GM19043 (cell line): Measurements from ENCODE around the gene ALPI.
"Not testable (repeated sequence)": the region's sequence is repeated elsewhere in the genome, so short reads cannot be mapped to it uniquely, and the experiment has no call there.

Source experiments
- ATAC-seq: cut with Tn5 transposase; IDR thresholded peaks from one replicate; pipeline ENCODE4 v1.9.1; 2021; ENCODE audit warnings: low read depth; ENCODE audit not compliant: unreplicated experiment

ALPI gene

GRCh38 chr2:232455426-232456255 lies at the start of gene ALPI:
Gene ALPI, plus strand, starts transcription at chr2:232456153. Its CDS starts 47 bp downstream, at chr2:232456200.
- no peak for ATAC-seq

- no peak for ATAC-seq
Observed at GRCh38 chr2:232406556-232407310, 49.2 kb upstream of the ALPI start, which contains the start of gene ALPG. Gene ALPG, plus strand, starts transcription at chr2:232406844. Its CDS starts 51 bp downstream, at chr2:232406895.

- not testable (repeated sequence) for ATAC-seq
Observed at GRCh38 chr2:232407428-232408150, 48.4 kb upstream of the ALPI start.

- not testable (repeated sequence) for ATAC-seq
Observed at GRCh38 chr2:232408269-232408668, 47.7 kb upstream of the ALPI start.

GRCh38 chr2:232409617-232410016 lies 46.3 kb upstream of the ALPI start:
- ATAC-seq = not testable (repeated sequence)

GRCh38 chr2:232410238-232410900 lies 45.6 kb upstream of the ALPI start:
- no peak for ATAC-seq

- no peak for ATAC-seq
Observed at GRCh38 chr2:232411901-232412629, 43.9 kb upstream of the ALPI start.

- ATAC-seq = no peak
Observed at GRCh38 chr2:232412986-232413385, 43.0 kb upstream of the ALPI start.

- no peak for ATAC-seq
Observed at GRCh38 chr2:232415138-232415690, 40.7 kb upstream of the ALPI start.

GRCh38 chr2:232415736-232416520 lies 40.0 kb upstream of the ALPI start:
- ATAC-seq = no peak

GRCh38 chr2:232416521-232417470 lies 39.2 kb upstream of the ALPI start:
- no peak for ATAC-seq

- no peak for ATAC-seq
Observed at GRCh38 chr2:232417489-232417888, 38.5 kb upstream of the ALPI start.

- ATAC-seq = no peak
Observed at GRCh38 chr2:232418056-232418455, 37.9 kb upstream of the ALPI start.

- no peak for ATAC-seq
Observed at GRCh38 chr2:232418466-232419244, 37.3 kb upstream of the ALPI start.

- ATAC-seq = no peak
Observed at GRCh38 chr2:232419245-232420072, 36.5 kb upstream of the ALPI start.

GRCh38 chr2:232420073-232420454 lies 35.9 kb upstream of the ALPI start:
- no peak for ATAC-seq
